PFSK-1 (cell line): Measurements from ENCODE around the gene ROBO1.

ENCODE experiments used
- POLR2AphosphoS5 ChIP-seq: IDR thresholded peaks from 2 replicates; pipeline ENCODE4 v1.6.1; 2012; ENCODE audit warnings: low read depth, mild to moderate bottlenecking, control low read depth, low read length, moderate library complexity
- SIN3A ChIP-seq: IDR thresholded peaks from 2 replicates; pipeline ENCODE4 v1.6.1; 2012; ENCODE audit warnings: mild to moderate bottlenecking, low read length, moderate library complexity, borderline replicate concordance; ENCODE audit not compliant: insufficient read depth
- TAF1 ChIP-seq: IDR thresholded peaks from 2 replicates; pipeline ENCODE4 v1.6.1; 2012; ENCODE audit warnings: low read length, control low read depth, borderline replicate concordance; ENCODE audit not compliant: insufficient read depth
- TF ChIP-seq, protein P1 (sequence below), 2 experiments: IDR thresholded peaks; 2 replicates each; pipeline versions ENCODE4 v1.6.1 to v1.8.0; 2011 to 2012; ENCODE audit warnings: low read depth in 2 of 2, low read length in 2 of 2, control low read depth in 1 of 2, inconsistent platforms in 1 of 2, mild to moderate bottlenecking in 1 of 2, moderate library complexity in 1 of 2; ENCODE audit not compliant: insufficient read depth in 1 of 2

DNA sequence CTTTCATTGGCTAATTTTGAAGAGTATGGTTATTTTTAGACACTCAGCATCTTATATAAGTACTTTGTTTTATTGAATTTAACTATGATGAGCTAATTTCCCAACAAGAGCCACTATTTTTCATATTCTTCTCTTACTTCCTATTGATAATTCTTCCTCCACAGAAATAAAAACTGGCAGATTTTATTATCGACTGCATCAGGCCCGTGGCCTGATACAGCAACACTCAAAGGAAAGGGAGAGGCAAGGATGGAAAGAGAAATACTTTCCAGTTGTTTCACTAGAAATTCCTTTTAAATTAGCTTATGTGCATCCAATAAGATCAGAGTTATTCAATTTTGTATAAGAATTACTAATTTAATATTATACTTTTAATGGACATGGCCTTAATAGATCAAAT lies 886.3 kb downstream of the ROBO1 start:
- TF ChIP-seq, protein P1, sequence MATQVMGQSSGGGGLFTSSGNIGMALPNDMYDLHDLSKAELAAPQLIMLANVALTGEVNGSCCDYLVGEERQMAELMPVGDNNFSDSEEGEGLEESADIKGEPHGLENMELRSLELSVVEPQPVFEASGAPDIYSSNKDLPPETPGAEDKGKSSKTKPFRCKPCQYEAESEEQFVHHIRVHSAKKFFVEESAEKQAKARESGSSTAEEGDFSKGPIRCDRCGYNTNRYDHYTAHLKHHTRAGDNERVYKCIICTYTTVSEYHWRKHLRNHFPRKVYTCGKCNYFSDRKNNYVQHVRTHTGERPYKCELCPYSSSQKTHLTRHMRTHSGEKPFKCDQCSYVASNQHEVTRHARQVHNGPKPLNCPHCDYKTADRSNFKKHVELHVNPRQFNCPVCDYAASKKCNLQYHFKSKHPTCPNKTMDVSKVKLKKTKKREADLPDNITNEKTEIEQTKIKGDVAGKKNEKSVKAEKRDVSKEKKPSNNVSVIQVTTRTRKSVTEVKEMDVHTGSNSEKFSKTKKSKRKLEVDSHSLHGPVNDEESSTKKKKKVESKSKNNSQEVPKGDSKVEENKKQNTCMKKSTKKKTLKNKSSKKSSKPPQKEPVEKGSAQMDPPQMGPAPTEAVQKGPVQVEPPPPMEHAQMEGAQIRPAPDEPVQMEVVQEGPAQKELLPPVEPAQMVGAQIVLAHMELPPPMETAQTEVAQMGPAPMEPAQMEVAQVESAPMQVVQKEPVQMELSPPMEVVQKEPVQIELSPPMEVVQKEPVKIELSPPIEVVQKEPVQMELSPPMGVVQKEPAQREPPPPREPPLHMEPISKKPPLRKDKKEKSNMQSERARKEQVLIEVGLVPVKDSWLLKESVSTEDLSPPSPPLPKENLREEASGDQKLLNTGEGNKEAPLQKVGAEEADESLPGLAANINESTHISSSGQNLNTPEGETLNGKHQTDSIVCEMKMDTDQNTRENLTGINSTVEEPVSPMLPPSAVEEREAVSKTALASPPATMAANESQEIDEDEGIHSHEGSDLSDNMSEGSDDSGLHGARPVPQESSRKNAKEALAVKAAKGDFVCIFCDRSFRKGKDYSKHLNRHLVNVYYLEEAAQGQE (IDR thresholded peaks at IDR 0.05; ENCODE audit: insufficient read depth in 1 of 2, low read depth in 2 of 2, low read length in 2 of 2), result no peak
- no peak for TF ChIP-seq TAF1
- TF ChIP-seq POLR2AphosphoS5, result no peak
- TF ChIP-seq SIN3A, result no peak
